Upper lobe of left lung (tissue), 6 donors: ENCODE results near the gene FHOD3. TPM values are rescaled to one million over a fixed set of nuclear protein-coding genes. Genes with fewer than 3 reads are reported as not detected.

ENCODE experiments used
- ATAC-seq, 2 donors: fragments of 200-7000 bp; cut with Tn5 transposase; one replicate each; pipeline ENCODE4 v1.9.1; 2022; ENCODE audit warnings: mild to moderate bottlenecking in 2 of 2, moderate library complexity in 2 of 2; ENCODE audit not compliant: low FRiP score in 2 of 2
- DNase-seq, 2 donors: peaks; one replicate each; pipeline ENCODE4 v3.0.0-alpha.2; 2019 to 2020
- H3K27ac ChIP-seq, 4 donors: fragments of 200-600 bp; sonication (generic); one replicate each; pipeline ENCODE4 v1.5.1; 2016 to 2019
- H3K27me3 ChIP-seq, 4 donors: fragments of 200-600 bp; sonication (generic); one replicate each; pipeline ENCODE4 v1.5.1; 2017 to 2019
- H3K36me3 ChIP-seq, 4 donors: fragments of 200-600 bp; sonication (generic); one replicate each; pipeline ENCODE4 v1.5.1; 2016 to 2019
- H3K4me1 ChIP-seq, 4 donors: fragments of 200-600 bp; sonication (generic); one replicate each; pipeline ENCODE4 v1.5.1; 2018 to 2019
- H3K4me3 ChIP-seq, 4 donors: fragments of 200-600 bp; sonication (generic); one replicate each; pipeline ENCODE4 v1.5.1; 2017 to 2019; ENCODE audit warnings: mild to moderate bottlenecking in 2 of 4, moderate library complexity in 1 of 4
- H3K9me3 ChIP-seq, 4 donors: fragments of 200-600 bp; sonication (generic); one replicate each; pipeline ENCODE4 v1.5.1; 2018 to 2019
- EP300 ChIP-seq, 4 donors: sonication (generic); formaldehyde crosslinking; IDR thresholded peaks; one replicate each; pipeline ENCODE4 v1.5.1; 2017; ENCODE audit warnings: antibody characterized with exemption in 4 of 4, control low read depth in 2 of 4
- POLR2A ChIP-seq, 4 donors: fragments of 450-650 bp; IDR thresholded peaks; one replicate each; pipeline ENCODE4 v1.5.1; 2016 to 2017; ENCODE audit warnings: antibody characterized with exemption in 4 of 4, mild to moderate bottlenecking in 2 of 4
- POLR2AphosphoS5 ChIP-seq, 2 donors: sonication (generic); formaldehyde crosslinking; IDR thresholded peaks; one replicate each; pipeline ENCODE4 v1.5.1; 2017; ENCODE audit warnings: antibody characterized with exemption in 2 of 2
- WGBS, 2 donors: methylation state at CpG; one replicate each; pipeline ENCODE4 v1.1.5; 2017 to 2018; 5-methylcytosine and 5-hydroxymethylcytosine counted together
- total RNA-seq, 6 donors: library from RNA; depleted of rRNA in 4 of 6; stranded (reverse); fragments of >200 nt in 4 of 6; gene quantifications; one replicate each; pipeline versions ENCODE4 v1.1.0 to v1.2.1, GENCODE V29; 2016 to 2021
- TF ChIP-seq, protein P1 (sequence below), 6 experiments: fragments of 450-650 bp in 4 of 6; fragments of 200-600 bp in 2 of 6; sonication (generic) in 2 of 6; IDR thresholded peaks; one replicate each; pipeline ENCODE4 v1.5.1; 2016 to 2019; ENCODE audit warnings: antibody characterized with exemption in 6 of 6
- donor health status: DM: no; HTN: no; CAD: no; lungs with moderate emphysema.
- donor health status: DM: no; HTN: yes; CAD: no; lungs with severe emphysema.

Gene FHOD3
- total RNA-seq, 6 donors from 2014 or later: 0.40 to 4.8 (median 2.8) TPM

DNA sequence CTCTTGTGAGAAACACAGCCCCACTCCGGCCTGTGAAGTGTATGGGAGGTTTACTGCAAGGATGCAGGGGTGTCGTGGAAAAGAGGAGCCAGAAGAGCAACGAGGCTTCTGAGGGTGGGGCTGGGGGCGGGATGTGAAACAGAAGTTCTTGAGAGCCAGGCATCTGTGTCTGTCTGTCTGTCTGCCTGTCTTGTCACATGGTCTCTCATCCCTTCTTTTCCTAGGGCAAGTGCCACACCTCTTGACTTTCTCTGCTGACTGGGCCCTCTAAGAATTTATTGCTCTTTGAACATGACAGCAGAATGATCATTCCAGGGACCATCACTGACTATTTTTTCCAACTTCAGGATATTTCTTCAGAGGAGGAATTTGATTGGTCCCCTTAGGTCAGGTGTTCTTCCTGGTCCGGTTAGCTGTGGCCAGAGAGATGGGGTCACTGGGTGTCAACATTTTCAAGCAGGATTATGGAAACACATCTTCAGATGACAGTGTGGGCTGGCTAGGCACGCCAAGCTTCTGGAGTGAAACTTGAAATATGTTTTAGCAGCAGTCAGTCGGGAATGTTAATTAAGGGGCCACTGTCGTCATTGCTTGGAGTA lies 131.0 kb downstream of the FHOD3 start:
- Histone ChIP-seq H3K27ac (no peak overlapping the region), H3K36me3 (no peaks in the 10 kb centered on the region), H3K27me3 (no peaks in the 10 kb centered on the region), H3K4me3 (no peak overlapping the region), H3K4me1 (no peaks in the 10 kb centered on the region), H3K9me3 (no peaks in the 10 kb centered on the region)
- ATAC-seq (no peak), DNase-seq (no peak)
- WGBS, 2 donors: 71 to 78% methylated on average over 8 of the region's 8 CpGs
- TF ChIP-seq POLR2A (IDR thresholded peaks at IDR 0.05) (no peak), POLR2AphosphoS5 (IDR thresholded peaks at IDR 0.05) (no peak), EP300 (IDR thresholded peaks at IDR 0.05) (no peak)
- TF ChIP-seq, protein P1, sequence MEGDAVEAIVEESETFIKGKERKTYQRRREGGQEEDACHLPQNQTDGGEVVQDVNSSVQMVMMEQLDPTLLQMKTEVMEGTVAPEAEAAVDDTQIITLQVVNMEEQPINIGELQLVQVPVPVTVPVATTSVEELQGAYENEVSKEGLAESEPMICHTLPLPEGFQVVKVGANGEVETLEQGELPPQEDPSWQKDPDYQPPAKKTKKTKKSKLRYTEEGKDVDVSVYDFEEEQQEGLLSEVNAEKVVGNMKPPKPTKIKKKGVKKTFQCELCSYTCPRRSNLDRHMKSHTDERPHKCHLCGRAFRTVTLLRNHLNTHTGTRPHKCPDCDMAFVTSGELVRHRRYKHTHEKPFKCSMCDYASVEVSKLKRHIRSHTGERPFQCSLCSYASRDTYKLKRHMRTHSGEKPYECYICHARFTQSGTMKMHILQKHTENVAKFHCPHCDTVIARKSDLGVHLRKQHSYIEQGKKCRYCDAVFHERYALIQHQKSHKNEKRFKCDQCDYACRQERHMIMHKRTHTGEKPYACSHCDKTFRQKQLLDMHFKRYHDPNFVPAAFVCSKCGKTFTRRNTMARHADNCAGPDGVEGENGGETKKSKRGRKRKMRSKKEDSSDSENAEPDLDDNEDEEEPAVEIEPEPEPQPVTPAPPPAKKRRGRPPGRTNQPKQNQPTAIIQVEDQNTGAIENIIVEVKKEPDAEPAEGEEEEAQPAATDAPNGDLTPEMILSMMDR (IDR thresholded peaks at IDR 0.05): no peak

DNA sequence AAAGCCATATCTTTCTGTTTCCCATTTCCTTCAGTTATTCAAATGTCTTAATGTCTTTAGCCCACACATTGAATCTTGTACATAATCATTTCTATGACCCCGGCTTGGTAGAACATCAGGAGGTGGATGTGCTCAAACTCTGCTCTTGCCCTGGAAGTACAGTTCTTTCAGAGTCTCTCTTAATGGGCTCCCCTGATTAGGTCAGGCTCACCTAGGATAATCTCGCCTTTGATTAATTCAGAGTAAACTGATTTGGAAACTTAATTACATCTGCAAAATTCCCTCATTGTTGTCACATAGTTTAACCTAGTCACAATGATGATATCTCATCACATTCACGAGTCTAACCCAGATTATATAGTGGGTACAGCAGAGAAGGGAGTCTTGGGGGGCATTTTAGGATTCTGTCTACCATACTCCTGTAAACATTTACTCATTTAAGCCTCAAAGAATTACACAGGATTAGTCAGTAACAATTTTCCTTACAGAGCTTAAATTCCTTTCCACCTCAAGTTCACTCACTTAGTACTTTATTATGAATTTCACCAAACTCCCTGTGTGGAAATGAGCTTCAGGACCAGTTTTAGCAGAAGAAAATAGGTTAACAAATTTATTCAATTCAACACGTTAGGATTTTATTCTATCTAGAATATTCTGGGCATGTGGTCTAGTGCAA lies 135.5 kb downstream of the FHOD3 start:
- Histone ChIP-seq H3K4me1 (no peaks in the 10 kb centered on the region), H3K27me3 (no peaks in the 10 kb centered on the region), H3K4me3 (no peak overlapping the region), H3K36me3 (no peaks in the 10 kb centered on the region), H3K27ac (no peak overlapping the region), H3K9me3 (no peaks in the 10 kb centered on the region)
- DNase-seq: no peak
- 79 to 80% methylated on average over 4 of the region's 4 CpGs for WGBS, 2 donors
- TF ChIP-seq POLR2A (IDR thresholded peaks at IDR 0.05) (no peak), POLR2AphosphoS5 (IDR thresholded peaks at IDR 0.05) (no peak), EP300 (IDR thresholded peaks at IDR 0.05) (no peak)
- TF ChIP-seq, protein P1 (IDR thresholded peaks at IDR 0.05): no peak
- ATAC-seq: no peak

DNA sequence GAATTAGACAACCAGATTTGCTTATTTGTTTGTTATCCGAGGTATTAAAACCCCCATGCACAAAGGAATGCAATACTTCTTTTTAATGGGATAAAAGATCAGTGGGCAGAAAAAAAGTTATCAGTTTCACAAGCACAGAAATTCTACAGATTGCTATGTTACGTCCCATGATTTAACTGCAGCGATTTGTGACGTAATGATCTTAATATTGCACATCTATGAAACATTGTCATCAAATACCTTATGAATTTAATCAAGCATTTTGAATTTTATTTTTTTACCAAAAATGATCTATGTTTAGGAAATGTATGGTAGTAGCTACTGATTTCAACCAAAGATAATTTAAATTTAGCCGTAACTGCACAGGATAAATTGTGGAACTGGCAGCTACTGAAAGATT lies 138.9 kb downstream of the FHOD3 start:
- DNase-seq (no peak), ATAC-seq (no peak)
- 90 to 92% methylated on average over 5 of the region's 5 CpGs for WGBS, 2 donors
- no peaks in the 10 kb centered on the region for H3K36me3 ChIP-seq
- TF ChIP-seq POLR2A (IDR thresholded peaks at IDR 0.05) (no peak), EP300 (IDR thresholded peaks at IDR 0.05) (no peak), POLR2AphosphoS5 (IDR thresholded peaks at IDR 0.05) (no peak)
- TF ChIP-seq, protein P1 (IDR thresholded peaks at IDR 0.05): no peak
- H3K4me3 ChIP-seq: no peak overlapping the region
- no peaks in the 10 kb centered on the region for H3K4me1 ChIP-seq
- H3K9me3 ChIP-seq: no peaks in the 10 kb centered on the region
- H3K27ac ChIP-seq: no peak overlapping the region
- H3K27me3 ChIP-seq: no peaks in the 10 kb centered on the region

DNA sequence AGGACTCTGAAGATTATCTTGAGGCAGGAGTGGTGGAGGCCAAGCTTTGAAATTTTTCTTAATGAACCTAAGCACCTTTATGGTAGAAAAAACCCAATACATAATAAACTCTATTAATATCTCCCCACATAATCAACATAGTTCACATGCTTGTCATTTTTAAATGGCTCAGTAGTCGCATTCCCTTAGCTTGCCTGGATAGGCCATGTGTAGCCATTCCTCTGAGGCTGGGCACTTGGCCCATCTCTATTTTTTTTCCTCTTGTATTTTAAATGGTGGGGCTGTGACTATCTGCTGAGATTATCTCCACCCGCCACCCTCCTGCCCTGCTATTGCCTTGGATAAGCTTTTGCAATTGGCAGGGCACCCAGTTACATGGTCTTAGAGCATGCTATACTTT lies 143.1 kb downstream of the FHOD3 start:
- ATAC-seq (no peak), DNase-seq (no peak)
- H3K27ac ChIP-seq: no peak overlapping the region
- H3K4me1 ChIP-seq: no peaks in the 10 kb centered on the region
- WGBS, 2 donors: 66 to 79% methylated on average over 2 of the region's 2 CpGs
- H3K27me3 ChIP-seq: no peaks in the 10 kb centered on the region
- H3K4me3 ChIP-seq: no peak overlapping the region
- H3K36me3 ChIP-seq: no peaks in the 10 kb centered on the region
- no peak for TF ChIP-seq EP300 (IDR thresholded peaks at IDR 0.05)
- TF ChIP-seq POLR2AphosphoS5 (IDR thresholded peaks at IDR 0.05): no peak
- TF ChIP-seq POLR2A (IDR thresholded peaks at IDR 0.05): no peak
- TF ChIP-seq, protein P1 (IDR thresholded peaks at IDR 0.05): no peak
- no peaks in the 10 kb centered on the region for H3K9me3 ChIP-seq
